AG04449 (cell line): ENCODE measurements around the gene ZKSCAN2.

Experiments used
- CTCF ChIA-PET: fragments of 350-600 bp; formaldehyde crosslinking; extraction: SDS; loops from one replicate; lab custom pipeline; 2021; ENCODE audit warnings: antibody characterized with exemption; lab: Yijun Ruan, JAX
- POLR2A ChIA-PET: fragments of 400-600, 350-600 bp; formaldehyde crosslinking; extraction: SDS; loops from one replicate; lab custom pipeline; 2020; ENCODE audit warnings: antibody characterized with exemption, inconsistent platforms; lab: Yijun Ruan, JAX
- DNase-seq: peaks from one replicate; pipeline ENCODE4 v3.0.0-alpha.2; 2010; ENCODE audit warnings: low read depth, low spot score
- H3K4me3 ChIP-seq: 2 replicates; pipeline ENCODE4 v1.5.1; 2011; ENCODE audit warnings: low read depth, mild to moderate bottlenecking, control low read depth, low read length
- TF ChIP-seq, protein P1 (sequence below): IDR thresholded peaks from one replicate; pipeline ENCODE4 v1.5.1; 2011; ENCODE audit warnings: mild to moderate bottlenecking, moderate library complexity, low read length, control low read depth, inconsistent platforms; ENCODE audit not compliant: insufficient read depth; ENCODE audit errors: missing control alignments

ZKSCAN2 gene

DNA sequence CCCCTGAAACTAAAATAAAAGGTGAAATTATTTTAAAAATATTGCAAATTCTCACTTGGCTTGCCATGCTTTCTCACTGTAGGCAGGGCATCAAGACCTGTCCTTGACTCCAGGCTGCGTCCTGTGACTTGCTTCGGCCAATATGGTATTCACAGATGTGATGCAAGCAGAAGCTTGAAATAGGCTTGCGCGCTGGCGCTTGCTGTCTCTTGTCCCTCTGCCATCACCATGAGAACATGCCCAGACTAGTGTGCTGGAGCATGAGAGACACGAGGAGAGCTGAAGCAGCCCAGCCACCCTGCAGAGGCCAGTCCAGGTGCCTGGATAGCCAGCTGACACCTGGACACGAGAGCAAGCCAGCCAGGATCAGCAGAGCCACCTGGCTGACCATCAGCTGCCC, 21.8 kb upstream of the ZKSCAN2 start:
- POLR2A ChIA-PET, result no interaction called here
- DNase-seq, result no peak
- no peak overlapping the region for H3K4me3 ChIP-seq
- TF ChIP-seq, protein P1, sequence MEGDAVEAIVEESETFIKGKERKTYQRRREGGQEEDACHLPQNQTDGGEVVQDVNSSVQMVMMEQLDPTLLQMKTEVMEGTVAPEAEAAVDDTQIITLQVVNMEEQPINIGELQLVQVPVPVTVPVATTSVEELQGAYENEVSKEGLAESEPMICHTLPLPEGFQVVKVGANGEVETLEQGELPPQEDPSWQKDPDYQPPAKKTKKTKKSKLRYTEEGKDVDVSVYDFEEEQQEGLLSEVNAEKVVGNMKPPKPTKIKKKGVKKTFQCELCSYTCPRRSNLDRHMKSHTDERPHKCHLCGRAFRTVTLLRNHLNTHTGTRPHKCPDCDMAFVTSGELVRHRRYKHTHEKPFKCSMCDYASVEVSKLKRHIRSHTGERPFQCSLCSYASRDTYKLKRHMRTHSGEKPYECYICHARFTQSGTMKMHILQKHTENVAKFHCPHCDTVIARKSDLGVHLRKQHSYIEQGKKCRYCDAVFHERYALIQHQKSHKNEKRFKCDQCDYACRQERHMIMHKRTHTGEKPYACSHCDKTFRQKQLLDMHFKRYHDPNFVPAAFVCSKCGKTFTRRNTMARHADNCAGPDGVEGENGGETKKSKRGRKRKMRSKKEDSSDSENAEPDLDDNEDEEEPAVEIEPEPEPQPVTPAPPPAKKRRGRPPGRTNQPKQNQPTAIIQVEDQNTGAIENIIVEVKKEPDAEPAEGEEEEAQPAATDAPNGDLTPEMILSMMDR, result no peak
- CTCF ChIA-PET, result no interaction called here

DNA sequence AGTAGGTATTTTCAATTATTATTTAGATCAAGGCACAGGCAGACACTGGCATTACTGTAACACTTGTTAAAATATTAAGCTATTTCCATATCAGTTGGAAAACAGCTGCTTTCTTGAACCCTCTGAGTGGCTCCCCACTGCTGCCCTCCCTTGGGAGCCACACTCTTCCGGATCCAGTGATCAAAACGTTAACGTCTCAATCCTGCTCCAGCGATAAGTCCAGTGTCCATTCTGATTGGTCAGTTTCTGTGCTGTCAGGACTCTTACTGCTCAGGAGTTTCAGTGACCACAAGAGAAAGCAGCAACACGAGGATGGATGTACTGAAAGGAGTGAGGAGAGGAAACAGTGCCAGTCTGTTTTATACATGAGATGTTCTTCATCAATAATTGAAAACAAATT, 13.8 kb upstream of the ZKSCAN2 start:
- no peak for DNase-seq
- H3K4me3 ChIP-seq, result no peak overlapping the region
- CTCF ChIA-PET, result interaction anchor here (1.4 kb wide), 1 partner anchor 11 kb away, joined by 5 read pairs; no protein-coding TSS in a partner anchor
- TF ChIP-seq, protein P1, result no peak
- POLR2A ChIA-PET, result no interaction called here

DNA sequence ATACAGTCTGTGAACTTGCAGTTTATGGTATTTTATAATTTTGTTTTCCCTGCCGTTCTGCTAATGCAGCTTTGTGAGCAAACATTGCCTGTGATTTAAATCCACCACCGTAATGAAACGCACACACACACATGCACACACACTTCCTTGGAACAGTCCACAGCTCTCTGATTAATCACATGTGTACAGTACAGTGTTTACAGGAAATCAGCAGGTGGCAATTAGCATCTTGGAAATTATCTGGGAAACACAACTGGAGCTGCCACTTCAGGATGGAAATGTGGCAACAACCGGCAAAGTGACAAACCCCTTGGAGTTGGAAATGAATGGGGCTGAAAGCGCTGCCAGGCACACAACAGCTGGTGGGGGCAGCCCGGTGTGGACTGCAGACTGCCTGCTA, 12.9 kb upstream of the ZKSCAN2 start:
- ChIA-PET POLR2A (no interaction called here), CTCF (interaction anchor here (1.4 to 1.7 kb wide), 2 partner anchors 10 to 1839 kb away, joined by 5 read pairs; no protein-coding TSS in a partner anchor)
- no peak overlapping the region for H3K4me3 ChIP-seq
- DNase-seq, result no peak
- TF ChIP-seq, protein P1, result no peak

DNA sequence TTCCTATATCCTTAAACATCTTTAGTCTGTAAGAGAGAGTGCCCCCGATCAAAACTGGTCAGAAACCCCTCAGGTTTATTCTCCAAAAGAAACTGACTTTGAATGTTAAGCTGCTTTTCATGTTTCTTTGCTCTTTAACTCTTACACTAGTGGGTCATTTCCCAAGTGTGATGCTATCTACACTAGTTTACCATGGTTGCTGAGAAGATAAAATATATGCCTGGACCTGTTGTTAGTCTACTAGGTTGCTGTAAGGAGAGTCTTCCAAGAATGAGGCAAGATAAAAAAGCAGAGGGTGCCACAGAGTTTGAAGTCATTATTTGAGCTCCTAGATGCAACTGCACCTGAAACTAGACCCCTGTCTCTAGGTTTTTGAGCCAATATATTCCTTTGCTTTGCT, 12.2 kb upstream of the ZKSCAN2 start:
- ChIA-PET CTCF (interaction anchor here (1.4 to 1.7 kb wide), 3 partner anchors 8 to 1840 kb away, joined by 5 read pairs; no protein-coding TSS in a partner anchor), POLR2A (no interaction called here)
- no peak overlapping the region for H3K4me3 ChIP-seq
- TF ChIP-seq, protein P1, result no peak
- DNase-seq, result no peak

DNA sequence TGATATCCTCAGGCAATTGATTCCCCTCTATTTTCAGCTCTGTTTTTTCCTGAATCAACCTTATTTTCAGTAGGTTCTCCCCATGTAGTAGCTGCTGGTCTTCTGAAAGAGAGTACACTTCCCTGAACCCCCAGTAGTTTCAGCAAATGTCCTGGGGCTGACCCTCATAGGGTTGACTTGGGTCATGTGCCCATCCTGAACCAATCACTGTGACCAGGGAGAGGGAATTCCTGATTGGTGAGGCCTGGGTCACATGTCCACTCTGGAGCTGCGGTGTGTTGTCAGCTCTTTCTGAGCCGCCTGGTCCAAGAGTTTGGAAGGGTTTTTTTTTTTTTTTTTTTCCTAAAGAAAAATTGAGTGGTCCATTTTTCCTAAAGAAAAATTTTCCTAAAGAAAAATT, 8.3 kb upstream of the ZKSCAN2 start:
- no peak for DNase-seq
- H3K4me3 ChIP-seq, result no peak overlapping the region
- ChIA-PET CTCF (interaction anchor here (1.0 to 1.8 kb wide), 3 partner anchors 11 to 762 kb away, joined by 3 to 13 read pairs (median 4); no protein-coding TSS in a partner anchor), POLR2A (no interaction called here)
- TF ChIP-seq, protein P1, result no peak

DNA sequence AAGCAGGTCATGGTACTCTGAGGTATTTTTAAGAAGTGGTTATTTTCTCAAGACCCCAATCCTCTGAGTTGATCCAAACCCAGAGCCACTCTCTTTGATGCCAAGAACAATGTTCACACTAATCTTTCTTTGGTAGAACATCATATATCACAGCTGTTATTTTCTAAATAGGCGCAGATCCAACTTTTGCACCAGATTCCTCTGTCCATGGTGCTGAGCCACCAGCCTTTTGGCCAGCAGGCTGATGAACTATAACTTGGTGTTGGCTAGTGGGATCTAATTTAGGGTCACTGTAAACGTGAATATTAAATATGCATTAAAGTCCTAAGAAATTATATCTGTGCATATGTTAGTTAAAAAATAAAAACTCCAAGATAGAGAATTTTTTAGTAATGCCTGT, 7.0 kb upstream of the ZKSCAN2 start:
- no peak for DNase-seq
- TF ChIP-seq, protein P1, result no peak
- CTCF ChIA-PET, result interaction anchor here (4.4 kb wide), 1 partner anchor 12 kb away, joined by 20 read pairs; no protein-coding TSS in a partner anchor
- no peak overlapping the region for H3K4me3 ChIP-seq
- POLR2A ChIA-PET, result no interaction called here
